HepG2 (cell line): ENCODE results near the gene NTMT1. TPM values are rescaled to one million over a fixed set of nuclear protein-coding genes. Genes with fewer than 3 reads are reported as not detected.
A peak's percentile ranks its signal among the peaks of the same experiment; 100 is the strongest.

Source experiments
- ADNP ChIP-seq: sonication (generic); formaldehyde crosslinking; IDR thresholded peaks from 2 replicates; pipeline ENCODE4 v1.4.0; 2020; ENCODE audit warnings: missing genetic modification reagents
- CEBPZ ChIP-seq: IDR thresholded peaks from 2 replicates; pipeline ENCODE4 v1.6.1; 2012; ENCODE audit warnings: low read length, improper control_type of control experiment
- FOXK1 ChIP-seq: sonication (generic); formaldehyde crosslinking; IDR thresholded peaks from 2 replicates; pipeline ENCODE4 v1.4.0; 2020; ENCODE audit warnings: low read depth, missing genetic modification reagents, borderline replicate concordance
- GATAD2A ChIP-seq: IDR thresholded peaks from 2 replicates; pipeline ENCODE4 v1.6.1; 2016
- IRF9 ChIP-seq: sonication (generic); formaldehyde crosslinking; IDR thresholded peaks from 2 replicates; pipeline ENCODE4 v1.8.0; 2022; ENCODE audit warnings: missing genetic modification reagents, mild to moderate bottlenecking, borderline replicate concordance
- JUN ChIP-seq: sonication (generic); formaldehyde crosslinking; IDR thresholded peaks from 2 replicates; pipeline ENCODE4 v1.4.0; 2020; ENCODE audit warnings: mild to moderate bottlenecking, missing genetic modification reagents
- MAF1 ChIP-seq: sonication (generic); formaldehyde crosslinking; IDR thresholded peaks from 2 replicates; pipeline ENCODE4 v1.5.0; 2020; ENCODE audit warnings: missing genetic modification reagents, borderline replicate concordance
- NFAT5 ChIP-seq: sonication (generic); formaldehyde crosslinking; IDR thresholded peaks from 2 replicates; pipeline ENCODE4 v1.4.0; 2020; ENCODE audit warnings: missing genetic modification reagents
- NFKB2 ChIP-seq: sonication (generic); formaldehyde crosslinking; IDR thresholded peaks from 2 replicates; pipeline ENCODE4 v1.4.0; 2020; ENCODE audit warnings: missing genetic modification reagents, borderline replicate concordance
- PTBP1 ChIP-seq: fragments of 200-400 bp; formaldehyde crosslinking; IDR thresholded peaks from 2 replicates; pipeline ENCODE4 v1.6.1; 2018; ENCODE audit warnings: low read length, low read depth; ENCODE audit not compliant: poor library complexity, severe bottlenecking
- RARA ChIP-seq: IDR thresholded peaks from 2 replicates; pipeline ENCODE4 v1.6.1; 2016; ENCODE audit warnings: missing genetic modification reagents, missing compliant biosample characterization
- RBM22 ChIP-seq: fragments of 200-400 bp; formaldehyde crosslinking; optimal IDR thresholded peaks from 2 replicates; pipeline ENCODE3; 2017; ENCODE audit warnings: mild to moderate bottlenecking, low read length, moderate library complexity
- SAFB2 ChIP-seq: sonication (generic); formaldehyde crosslinking; IDR thresholded peaks from 2 replicates; pipeline ENCODE4 v1.5.1; 2020; ENCODE audit warnings: missing genetic modification reagents, low read depth, mild to moderate bottlenecking, borderline replicate concordance
- ZBTB33 ChIP-seq: sonication (generic); formaldehyde crosslinking; IDR thresholded peaks from 2 replicates; pipeline ENCODE4 v1.4.0; 2020; ENCODE audit warnings: missing genetic modification reagents
- ZC3H4 ChIP-seq: sonication (generic); formaldehyde crosslinking; IDR thresholded peaks from 2 replicates; pipeline ENCODE4 v1.4.0; 2020; ENCODE audit warnings: missing genetic modification reagents, borderline replicate concordance
- ZNF546 ChIP-seq: sonication (generic); formaldehyde crosslinking; conservative IDR thresholded peaks from 2 replicates; pipeline ENCODE4 v1.8.1; 2023; ENCODE audit warnings: mild to moderate bottlenecking, missing genetic modification reagents
- ZNF747 ChIP-seq: sonication (generic); formaldehyde crosslinking; IDR thresholded peaks from 2 replicates; pipeline ENCODE4 v1.8.1; 2023; ENCODE audit warnings: missing genetic modification reagents, mild to moderate bottlenecking, borderline replicate concordance
- ZNF878 ChIP-seq: sonication (generic); formaldehyde crosslinking; IDR thresholded peaks from 2 replicates; pipeline ENCODE4 v1.8.1; 2023; ENCODE audit warnings: mild to moderate bottlenecking, missing genetic modification reagents, moderate library complexity
- polyA plus RNA-seq, 8 experiments: library from polyadenylated mRNA; depleted of rRNA in 3 of 8; stranded (reverse) in 7 of 8; unstranded in 1 of 8; fragments of >200 nt; fragmentation: Illumina TruSeq in 4 of 8; extraction: Trizol in 4 of 8; gene quantifications; 2 replicates each; pipeline versions ENCODE4 v1.2.1 to v1.2.3, GENCODE V29; 2011 to 2016; ENCODE audit warnings: low read depth in 4 of 8, missing spikeins in 1 of 8, mixed read lengths in 1 of 8; ENCODE audit not compliant: insufficient read depth in 1 of 8
- total RNA-seq, 5 experiments: library from RNA; depleted of rRNA; stranded (reverse); fragments of >200 nt; fragmentation: Illumina TruSeq; extraction: Trizol; gene quantifications; 2 replicates each; pipeline ENCODE4 v1.2.3, GENCODE V29; 2016; ENCODE audit warnings: low read depth in 1 of 5

The NTMT1 gene
- total and polyA plus RNA-seq, 2 of the 13 experiments (the other 11 are each of a cell fraction or from before 2014, with no cell fraction given) = 49.1 to 53.8 TPM

- no peak for TF ChIP-seq PTBP1
- no peak for TF ChIP-seq IRF9 (CRISPR knock-in tag)
- no peak for TF ChIP-seq CEBPZ
- no peak for TF ChIP-seq ADNP (CRISPR knock-in tag)
- no peak for TF ChIP-seq ZC3H4 (CRISPR knock-in tag)
- TF ChIP-seq SAFB2 (CRISPR knock-in tag) = no peak
- no peak for TF ChIP-seq JUN (CRISPR knock-in tag)
- TF ChIP-seq FOXK1 (CRISPR knock-in tag) = no peak
- no peak for TF ChIP-seq RBM22
- peak; percentile 46; the same call in 1 of the 2 replicates for TF ChIP-seq ZBTB33 (CRISPR knock-in tag)
- no peak for TF ChIP-seq ZNF878 (CRISPR knock-in tag)
- TF ChIP-seq ZNF546 (CRISPR knock-in tag) = no peak
- TF ChIP-seq MAF1 (CRISPR knock-in tag) = no peak
- TF ChIP-seq ZNF747 = no peak
- peak; percentile 53 for TF ChIP-seq GATAD2A (CRISPR knock-in tag)
- no peak for TF ChIP-seq NFAT5 (CRISPR knock-in tag)
- TF ChIP-seq NFKB2 = no peak
- no peak for TF ChIP-seq RARA
Observed at GRCh38 chr9:129591916-129592315, 34.0 kb upstream of the NTMT1 start (continued).
